HCT116 (cell line): ENCODE results near the gene PEMT.

Experiments
- ATF3 ChIP-seq: IDR thresholded peaks from 2 replicates; pipeline ENCODE4 v1.6.1; 2012
- CTCF ChIP-seq, 3 experiments: fragments of 200-600 bp in 1 of 3; sonication (generic) in 1 of 3; IDR thresholded peaks in 2 of 3; conservative IDR thresholded peaks in 1 of 3; 2 replicates each; pipeline ENCODE4 v1.5.1; 2012 to 2017; ENCODE audit warnings: low read depth in 2 of 3, low read length in 2 of 3, antibody characterized with exemption in 1 of 3, borderline replicate concordance in 1 of 3, control low read depth in 1 of 3, mild to moderate bottlenecking in 1 of 3, mixed read lengths in 1 of 3, mixed run types in 1 of 3, moderate library complexity in 1 of 3; ENCODE audit not compliant: insufficient read depth in 1 of 3
- EZH2 ChIP-seq: fragments of 200-600 bp; sonication (generic); IDR thresholded peaks from 2 replicates; pipeline ENCODE4 v1.6.1; 2017; ENCODE audit warnings: antibody characterized with exemption, mixed run types
- EZH2phosphoT487 ChIP-seq: fragments of 200-600 bp; IDR thresholded peaks from 2 replicates; pipeline ENCODE4 v1.6.1; 2018; ENCODE audit warnings: antibody characterized with exemption, borderline replicate concordance
- POLR2A ChIP-seq: IDR thresholded peaks from 2 replicates; pipeline ENCODE4 v1.7.0; 2011; ENCODE audit warnings: borderline replicate concordance; ENCODE audit not compliant: insufficient read depth, insufficient read length; ENCODE audit errors: extremely low read depth
- POLR2AphosphoS5 ChIP-seq: IDR thresholded peaks from 2 replicates; pipeline ENCODE4 v1.6.1; 2011; ENCODE audit warnings: mild to moderate bottlenecking, low read depth, low read length, moderate library complexity
- REST ChIP-seq: IDR thresholded peaks from 2 replicates; pipeline ENCODE4 v1.6.1; 2012; ENCODE audit warnings: low read depth
- YY1 ChIP-seq: IDR thresholded peaks from 2 replicates; pipeline ENCODE4 v1.6.1; 2011; ENCODE audit warnings: low read length, low read depth, moderate library complexity, mild to moderate bottlenecking; ENCODE audit not compliant: insufficient replicate concordance; ENCODE audit errors: extremely low read depth
- ZBTB33 ChIP-seq: IDR thresholded peaks from 2 replicates; pipeline ENCODE4 v1.6.1; 2011; ENCODE audit warnings: mild to moderate bottlenecking, low read length, moderate library complexity; ENCODE audit not compliant: insufficient replicate concordance; ENCODE audit errors: extremely low read depth

- TF ChIP-seq CTCF (IDR thresholded peaks at IDR 0.05 in 2 of 3, conservative IDR thresholded peaks at IDR 0.05 in 1 of 3; ENCODE audit: borderline replicate concordance in 1 of 3, insufficient read depth in 1 of 3, low read depth in 2 of 3, low read length in 2 of 3) (no peak), ATF3 (no peak), YY1 (no peak), EZH2 (no peak), POLR2AphosphoS5 (no peak), POLR2A (no peak), REST (no peak), ZBTB33 (no peak), EZH2phosphoT487 (no peak)
Observed at GRCh38 chr17:17512866-17513265, 78.6 kb downstream of the PEMT start.
